ENCODE data around the gene ING3. TPM values are rescaled to one million over a fixed set of nuclear protein-coding genes. Genes with fewer than 3 reads are reported as not detected.

Gene ING3
- total and polyA plus RNA-seq, 4 experiments from 2014 or later, result 24.1 to 32.2 (median 28.1) TPM

DNA sequence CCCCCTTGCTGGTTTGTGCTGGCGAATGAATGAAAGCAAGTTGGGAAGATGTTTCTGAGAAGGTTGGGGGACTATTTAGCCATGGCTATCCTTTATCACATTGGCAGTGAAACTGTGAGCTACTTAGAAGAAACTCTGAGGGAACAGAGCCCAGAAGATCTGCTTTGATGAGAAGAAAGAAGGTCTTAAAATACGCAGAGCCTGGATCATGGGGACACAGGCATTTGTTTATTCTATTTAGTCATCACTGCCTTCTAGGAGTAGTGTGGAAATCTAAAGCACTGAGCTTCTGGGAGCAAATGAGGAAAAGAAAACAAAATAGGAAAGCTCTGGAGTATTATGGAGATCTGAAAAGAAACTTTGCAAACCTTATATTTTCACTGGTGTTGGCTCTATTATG is 66.4 kb downstream of the ING3 start:
- CTCF ChIA-PET (ENCODE audit: partially characterized antibody), result no interaction called here
- Histone ChIP-seq H3K9me3 (ENCODE audit: control insufficient read depth in 1 of 2, low read length in 2 of 2) (no peaks in the 10 kb centered on the region), H3K27ac (ENCODE audit: low read depth, low read length) (no peak overlapping the region), H3K27me3 (ENCODE audit: insufficient read depth, low read length) (no peaks in the 10 kb centered on the region), H3K4me1 (ENCODE audit: insufficient read depth, low read length) (no peaks in the 10 kb centered on the region), H3K4me3 (ENCODE audit: low read length in 2 of 2) (no peak overlapping the region), H3K36me3 (ENCODE audit: insufficient read depth, low read length) (no peaks in the 10 kb centered on the region)
- Mint-ChIP-seq H3K27ac (no peak overlapping the region), H3K4me1 (no peaks in the 10 kb centered on the region), H3K36me3 (no peaks in the 10 kb centered on the region), H3K4me3 (no peak overlapping the region), H3K27me3 (peaks cover 4 to 7% of the 10 kb centered on the region in 2 donors), H3K9me3 (peaks cover 0 to 2% (median 0%) of the 10 kb centered on the region in 8 donors)
- no peak for DNase-seq
- intact Hi-C loops (cut with micrococcal nuclease), result no loop called here
- POLR2A ChIA-PET (ENCODE audit: partially characterized antibody), result no interaction called here

DNA sequence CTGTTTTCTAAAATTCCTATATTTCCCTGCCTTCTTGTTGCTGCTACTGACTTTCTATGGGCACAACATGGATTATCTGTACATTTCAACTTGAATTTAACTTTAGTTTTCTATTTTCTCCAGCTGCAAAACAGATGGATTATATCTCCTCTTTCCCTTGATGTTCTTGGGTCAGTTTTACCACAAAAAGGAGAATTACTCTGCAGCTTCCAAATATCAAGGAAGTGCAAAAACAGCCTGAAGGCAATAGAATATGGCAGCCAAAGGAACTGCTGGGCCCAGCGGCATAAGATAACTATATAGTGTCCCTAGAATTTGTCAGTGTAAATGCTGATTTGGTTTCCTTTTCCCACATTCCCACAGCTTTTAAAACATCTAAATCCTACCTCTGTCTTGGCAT is 67.0 kb downstream of the ING3 start:
- Mint-ChIP-seq H3K27ac (no peak overlapping the region), H3K9me3 (peaks cover 0 to 2% (median 0%) of the 10 kb centered on the region in 8 donors), H3K4me1 (no peaks in the 10 kb centered on the region), H3K4me3 (no peak overlapping the region), H3K36me3 (no peaks in the 10 kb centered on the region), H3K27me3 (peaks cover 4 to 7% of the 10 kb centered on the region in 2 donors)
- ChIA-PET POLR2A (ENCODE audit: partially characterized antibody) (no interaction called here), CTCF (ENCODE audit: partially characterized antibody) (no interaction called here)
- no peaks in the 10 kb centered on the region for H3K9me3 ChIP-seq (ENCODE audit: control insufficient read depth in 1 of 2, low read length in 2 of 2)
- no peak overlapping the region for H3K4me3 ChIP-seq (ENCODE audit: low read length in 2 of 2)
- H3K36me3 ChIP-seq (ENCODE audit: insufficient read depth, low read length), result no peaks in the 10 kb centered on the region
- no peak for DNase-seq
- H3K4me1 ChIP-seq (ENCODE audit: insufficient read depth, low read length), result no peaks in the 10 kb centered on the region
- no peak overlapping the region for H3K27ac ChIP-seq (ENCODE audit: low read depth, low read length)
- H3K27me3 ChIP-seq (ENCODE audit: insufficient read depth, low read length), result no peaks in the 10 kb centered on the region
- intact Hi-C loops (cut with micrococcal nuclease), result no loop called here

DNA sequence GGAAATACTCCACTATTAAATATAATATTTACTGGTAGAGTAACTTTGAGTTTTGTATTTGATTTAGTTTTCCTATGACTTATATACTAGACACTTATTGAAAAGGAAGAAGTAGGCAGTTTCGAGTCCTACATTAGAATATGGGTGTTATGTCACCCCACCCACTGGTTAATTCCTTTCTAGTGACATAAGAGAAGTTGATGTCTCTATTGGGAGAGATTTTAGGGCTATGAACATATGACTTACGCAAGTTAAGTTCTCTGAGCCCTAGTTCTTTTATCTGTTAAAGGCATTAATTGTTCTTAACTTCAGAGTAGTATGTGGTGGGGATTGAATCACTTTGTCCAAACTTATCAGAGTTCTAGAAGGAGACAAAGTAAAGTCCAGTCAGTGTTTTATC is 68.4 kb downstream of the ING3 start:
- no peaks in the 10 kb centered on the region for H3K36me3 Mint-ChIP-seq
- no peak overlapping the region for H3K27ac Mint-ChIP-seq
- intact Hi-C loops (cut with micrococcal nuclease), result no loop called here
- H3K4me1 Mint-ChIP-seq, result no peaks in the 10 kb centered on the region
- H3K4me3 Mint-ChIP-seq, result no peak overlapping the region
- peaks cover 0 to 2% (median 0%) of the 10 kb centered on the region in 8 donors for H3K9me3 Mint-ChIP-seq
- Histone ChIP-seq H3K4me3 (ENCODE audit: low read length in 2 of 2) (no peak overlapping the region), H3K36me3 (ENCODE audit: insufficient read depth, low read length) (no peaks in the 10 kb centered on the region), H3K4me1 (ENCODE audit: insufficient read depth, low read length) (no peaks in the 10 kb centered on the region), H3K27me3 (ENCODE audit: insufficient read depth, low read length) (no peaks in the 10 kb centered on the region), H3K9me3 (ENCODE audit: control insufficient read depth in 1 of 2, low read length in 2 of 2) (no peaks in the 10 kb centered on the region), H3K27ac (ENCODE audit: low read depth, low read length) (no peak overlapping the region)
- no peak for DNase-seq
- CTCF ChIA-PET (ENCODE audit: partially characterized antibody), result no interaction called here
- peaks cover under 1 to 4% of the 10 kb centered on the region in 2 donors for H3K27me3 Mint-ChIP-seq
- POLR2A ChIA-PET (ENCODE audit: partially characterized antibody), result no interaction called here

DNA sequence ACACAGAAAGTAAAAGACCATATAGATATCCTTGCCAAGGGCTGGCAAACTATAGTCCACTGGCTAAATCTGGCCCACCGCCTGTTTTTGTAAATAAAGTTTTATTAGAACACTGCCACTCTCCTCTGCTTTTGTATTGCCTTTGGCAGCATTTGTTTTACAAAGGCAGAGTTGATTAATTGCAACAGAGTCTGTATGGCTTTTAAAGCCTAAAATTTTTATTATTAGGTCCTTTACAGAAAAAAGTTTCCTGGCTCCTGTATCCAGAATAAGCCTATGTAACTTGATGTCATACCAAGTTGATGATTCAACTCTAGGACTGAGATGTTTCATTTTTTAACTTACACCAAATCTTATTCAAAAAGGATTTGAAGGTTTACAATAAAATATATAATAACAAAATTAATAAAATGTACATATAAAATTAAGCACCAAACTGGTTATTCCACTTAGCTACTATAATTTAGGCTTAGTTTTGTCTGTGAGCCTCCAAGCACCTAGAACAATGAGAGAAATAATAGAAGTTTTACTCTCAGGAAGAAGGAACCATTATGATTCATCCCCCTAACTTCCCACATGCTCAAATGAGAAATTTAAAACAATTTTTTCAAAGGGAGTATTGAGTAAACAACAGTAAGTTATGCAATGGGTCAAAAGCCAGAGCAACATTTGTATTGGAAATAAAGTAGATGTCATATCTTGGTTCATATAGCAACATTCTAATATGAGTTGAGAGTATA is 69.8 kb downstream of the ING3 start:
- intact Hi-C loops (cut with micrococcal nuclease), result no loop called here
- ChIA-PET POLR2A (ENCODE audit: partially characterized antibody) (no interaction called here), CTCF (ENCODE audit: partially characterized antibody) (no interaction called here)
- Mint-ChIP-seq H3K27ac (no peak overlapping the region), H3K4me1 (no peaks in the 10 kb centered on the region), H3K4me3 (no peak overlapping the region), H3K36me3 (no peaks in the 10 kb centered on the region), H3K9me3 (no peaks in the 10 kb centered on the region), H3K27me3 (peaks cover 0 to 4% of the 10 kb centered on the region in 2 donors)
- H3K9me3 ChIP-seq (ENCODE audit: control insufficient read depth in 1 of 2, low read length in 2 of 2), result no peaks in the 10 kb centered on the region
- no peak overlapping the region for H3K27ac ChIP-seq (ENCODE audit: low read depth, low read length)
- H3K4me1 ChIP-seq (ENCODE audit: insufficient read depth, low read length), result no peaks in the 10 kb centered on the region
- no peak overlapping the region for H3K4me3 ChIP-seq (ENCODE audit: low read length in 2 of 2)
- DNase-seq, result no peak
- H3K36me3 ChIP-seq (ENCODE audit: insufficient read depth, low read length), result no peaks in the 10 kb centered on the region
- no peaks in the 10 kb centered on the region for H3K27me3 ChIP-seq (ENCODE audit: insufficient read depth, low read length)

DNA sequence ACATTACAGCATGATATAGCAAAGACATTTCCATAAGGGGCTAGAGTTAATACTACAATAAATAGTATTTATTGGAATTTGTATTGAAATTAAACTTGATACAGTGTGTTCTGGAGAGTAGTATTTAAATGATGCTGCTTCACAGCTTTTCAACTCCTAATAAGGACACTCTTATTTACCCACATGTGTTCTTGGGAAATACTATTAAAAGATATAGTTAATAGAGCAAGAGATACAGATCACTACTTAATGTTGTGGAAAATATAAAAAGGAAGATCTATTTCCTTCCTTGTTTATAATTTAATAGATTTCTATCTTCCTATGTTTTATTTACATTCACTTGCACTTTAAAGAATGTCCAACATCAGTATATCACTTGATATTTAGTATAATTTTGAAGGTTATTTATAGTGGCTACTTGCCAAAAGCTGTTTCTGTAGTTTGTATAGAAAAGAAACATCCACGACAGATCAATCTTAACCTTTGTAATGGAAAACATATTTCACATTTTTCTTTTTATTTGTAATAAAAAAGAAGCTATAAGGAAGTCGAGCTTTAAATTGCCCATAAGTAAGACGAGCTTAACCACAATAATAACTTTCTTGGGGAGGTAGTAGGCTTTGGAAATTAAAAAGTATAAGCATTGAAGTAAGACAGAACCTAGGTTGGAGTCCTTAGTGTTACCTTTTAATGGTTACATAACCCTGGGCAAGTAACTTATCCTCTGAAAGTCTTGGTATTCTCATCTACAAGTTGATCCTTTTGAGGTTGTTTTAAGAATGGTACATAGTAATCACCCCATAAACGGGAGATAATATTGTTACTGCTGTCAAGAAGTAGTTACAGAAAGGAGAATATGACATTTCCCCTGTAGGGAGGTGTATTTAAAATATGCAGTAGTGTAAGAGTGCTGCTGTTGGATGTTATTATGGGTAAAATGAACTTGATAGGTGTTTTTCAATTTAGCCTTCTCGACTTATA is 70.7 kb downstream of the ING3 start:
- no peaks in the 10 kb centered on the region for H3K9me3 Mint-ChIP-seq
- Histone ChIP-seq H3K4me1 (ENCODE audit: insufficient read depth, low read length) (no peaks in the 10 kb centered on the region), H3K4me3 (ENCODE audit: low read length in 2 of 2) (no peak overlapping the region), H3K9me3 (ENCODE audit: control insufficient read depth in 1 of 2, low read length in 2 of 2) (no peaks in the 10 kb centered on the region), H3K36me3 (ENCODE audit: insufficient read depth, low read length) (no peaks in the 10 kb centered on the region), H3K27ac (ENCODE audit: low read depth, low read length) (no peak overlapping the region), H3K27me3 (ENCODE audit: insufficient read depth, low read length) (no peaks in the 10 kb centered on the region)
- ChIA-PET CTCF (ENCODE audit: partially characterized antibody) (no interaction called here), POLR2A (ENCODE audit: partially characterized antibody) (no interaction called here)
- no peak overlapping the region for H3K27ac Mint-ChIP-seq
- peaks cover 9% of the 10 kb centered on the region in 2 donors for H3K27me3 Mint-ChIP-seq
- no peaks in the 10 kb centered on the region for H3K4me1 Mint-ChIP-seq
- H3K4me3 Mint-ChIP-seq, result no peak overlapping the region
- no peak for DNase-seq
- H3K36me3 Mint-ChIP-seq, result no peaks in the 10 kb centered on the region
- intact Hi-C loops (cut with micrococcal nuclease), result no loop called here

DNA sequence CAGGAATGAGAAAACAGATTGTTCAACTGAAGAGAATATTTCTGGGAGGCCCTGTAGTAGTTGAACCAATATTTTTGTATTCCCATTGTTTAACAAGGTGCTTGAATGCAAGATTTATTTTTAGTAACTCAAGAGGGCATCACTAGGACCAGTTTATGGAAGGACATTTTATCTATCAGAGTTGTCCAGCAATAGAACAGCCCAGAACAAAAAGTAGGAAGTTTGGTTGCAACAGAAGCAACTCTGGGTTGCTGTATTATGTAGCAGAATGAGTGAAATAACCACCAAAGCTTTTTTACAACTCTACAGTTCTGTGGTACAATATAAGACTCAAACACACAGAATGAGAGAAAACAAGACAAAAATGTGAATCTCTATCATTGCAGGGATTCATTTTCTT is 72.6 kb downstream of the ING3 start:
- ChIA-PET CTCF (ENCODE audit: partially characterized antibody) (no interaction called here), POLR2A (ENCODE audit: partially characterized antibody) (no interaction called here)
- H3K27me3 ChIP-seq (ENCODE audit: insufficient read depth, low read length), result no peaks in the 10 kb centered on the region
- no peak overlapping the region for H3K4me3 ChIP-seq (ENCODE audit: low read length in 2 of 2)
- DNase-seq, result no peak
- H3K27ac ChIP-seq (ENCODE audit: low read depth, low read length), result no peak overlapping the region
- H3K4me1 Mint-ChIP-seq, result no peaks in the 10 kb centered on the region
- H3K4me3 Mint-ChIP-seq, result no peak overlapping the region
- no peaks in the 10 kb centered on the region for H3K36me3 Mint-ChIP-seq
- no peak overlapping the region for H3K27ac Mint-ChIP-seq
- H3K36me3 ChIP-seq (ENCODE audit: insufficient read depth, low read length), result no peaks in the 10 kb centered on the region
- no peaks in the 10 kb centered on the region for H3K9me3 Mint-ChIP-seq
- intact Hi-C loops (cut with micrococcal nuclease), result no loop called here
- peaks cover 6 to 10% of the 10 kb centered on the region in 2 donors for H3K27me3 Mint-ChIP-seq
- H3K4me1 ChIP-seq (ENCODE audit: insufficient read depth, low read length), result no peaks in the 10 kb centered on the region
- H3K9me3 ChIP-seq (ENCODE audit: control insufficient read depth in 1 of 2, low read length in 2 of 2), result no peaks in the 10 kb centered on the region

DNA sequence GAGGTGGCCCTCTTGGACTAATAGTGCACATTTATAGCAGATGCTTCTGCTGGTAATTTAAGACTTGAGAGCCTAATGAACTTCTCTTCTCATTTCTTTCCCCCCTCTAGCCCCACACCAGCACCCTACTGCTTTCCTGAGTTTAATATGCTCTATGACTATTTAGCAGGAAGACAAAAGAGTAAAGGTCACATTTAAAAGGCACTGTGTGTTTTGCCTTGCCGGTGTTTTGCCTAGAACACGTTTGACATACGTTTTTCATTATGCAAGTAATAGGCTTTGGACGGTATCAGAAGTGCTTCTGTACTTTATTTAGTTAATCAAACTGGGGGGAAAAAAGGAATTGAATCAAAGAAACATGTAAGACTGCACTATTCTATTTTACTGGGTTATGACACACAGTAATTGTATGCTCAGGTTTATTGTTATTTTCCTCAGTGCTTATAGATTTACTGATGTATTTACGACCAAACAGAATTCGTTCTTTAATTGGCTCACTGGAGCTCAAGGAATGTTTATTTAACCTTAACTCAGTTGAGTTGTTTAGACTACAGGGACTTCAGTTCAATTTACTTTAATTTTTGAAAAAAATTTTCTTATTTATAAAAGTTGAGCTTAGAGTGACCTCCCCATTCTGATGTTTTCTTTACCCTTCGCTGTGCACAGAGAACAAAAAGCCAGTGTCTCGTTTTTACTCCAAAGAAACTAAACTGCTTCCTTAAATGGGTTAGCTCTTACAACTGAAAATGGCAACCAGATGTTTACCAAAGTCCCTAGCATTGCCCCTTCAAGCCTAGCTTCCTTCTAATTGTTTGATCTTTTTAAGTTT is 73.3 kb downstream of the ING3 start:
- intact Hi-C loops (cut with micrococcal nuclease), result no loop called here
- H3K27me3 ChIP-seq (ENCODE audit: insufficient read depth, low read length), result no peaks in the 10 kb centered on the region
- Mint-ChIP-seq H3K4me3 (no peak overlapping the region), H3K36me3 (no peaks in the 10 kb centered on the region), H3K4me1 (no peaks in the 10 kb centered on the region), H3K27me3 (peaks cover 8 to 10% of the 10 kb centered on the region in 2 donors), H3K9me3 (no peaks in the 10 kb centered on the region), H3K27ac (no peak overlapping the region)
- no peak for DNase-seq
- CTCF ChIA-PET (ENCODE audit: partially characterized antibody), result interaction anchor here (1.2 kb wide), 1 partner anchor 11 kb away, joined by 3 read pairs; no protein-coding TSS in a partner anchor
- POLR2A ChIA-PET (ENCODE audit: partially characterized antibody), result no interaction called here
- no peak overlapping the region for H3K4me3 ChIP-seq (ENCODE audit: low read length in 2 of 2)
- no peaks in the 10 kb centered on the region for H3K9me3 ChIP-seq (ENCODE audit: control insufficient read depth in 1 of 2, low read length in 2 of 2)
- H3K4me1 ChIP-seq (ENCODE audit: insufficient read depth, low read length), result no peaks in the 10 kb centered on the region
- H3K36me3 ChIP-seq (ENCODE audit: insufficient read depth, low read length), result no peaks in the 10 kb centered on the region
- no peak overlapping the region for H3K27ac ChIP-seq (ENCODE audit: low read depth, low read length)
